Smooth muscle cell (in vitro differentiated cells): Measurements from ENCODE around the gene PRKG1. TPM values are rescaled to one million over a fixed set of nuclear protein-coding genes. Genes with fewer than 3 reads are reported as not detected.

ENCODE experiments used
- DNase-seq: peaks from one replicate; lab custom pipeline; 2025; ENCODE audit not compliant: unreplicated experiment; lab: John Stamatoyannopoulos, UW
- H2AFZ ChIP-seq: fragments of 200-600 bp; sonication (generic); 2 replicates; pipeline ENCODE4 v1.6.0; 2016; ENCODE audit warnings: antibody characterized with exemption, low read depth, mild to moderate bottlenecking
- H3F3A ChIP-seq: fragments of 200-600 bp; sonication (generic); 2 replicates; pipeline ENCODE4 v1.6.0; 2017; ENCODE audit warnings: antibody characterized with exemption, low read depth
- H3K27ac ChIP-seq: fragments of 200-600 bp; sonication (generic); 2 replicates; pipeline ENCODE4 v1.5.1; 2016; ENCODE audit warnings: low read depth, mild to moderate bottlenecking
- H3K27me3 ChIP-seq: fragments of 200-600 bp; sonication (generic); 2 replicates; pipeline ENCODE4 v1.6.1; 2016; ENCODE audit warnings: low read depth, mild to moderate bottlenecking
- H3K36me3 ChIP-seq: fragments of 200-600 bp; sonication (generic); 2 replicates; pipeline ENCODE4 v1.5.1; 2016; ENCODE audit warnings: low read depth
- H3K4me1 ChIP-seq: fragments of 200-600 bp; sonication (generic); 2 replicates; pipeline ENCODE4 v1.5.1; 2016; ENCODE audit warnings: low read depth
- H3K4me2 ChIP-seq: fragments of 200-600 bp; sonication (generic); 2 replicates; pipeline ENCODE4 v1.6.0; 2016; ENCODE audit warnings: mild to moderate bottlenecking
- H3K4me3 ChIP-seq: fragments of 200-600 bp; sonication (generic); 2 replicates; pipeline ENCODE4 v1.5.1; 2016; ENCODE audit warnings: mild to moderate bottlenecking
- H3K79me2 ChIP-seq: fragments of 200-600 bp; sonication (generic); 2 replicates; pipeline ENCODE4 v1.6.0; 2016; ENCODE audit warnings: low read depth, mild to moderate bottlenecking
- H3K9ac ChIP-seq: fragments of 200-600 bp; sonication (generic); 2 replicates; pipeline ENCODE4 v1.6.0; 2016; ENCODE audit warnings: low read depth
- H3K9me3 ChIP-seq: fragments of 200-600 bp; sonication (generic); replicated peaks from 2 replicates; pipeline ENCODE4 v1.5.1; 2016; ENCODE audit warnings: low read depth
- H4K20me1 ChIP-seq: fragments of 200-600 bp; sonication (generic); 2 replicates; pipeline ENCODE4 v1.6.0; 2016; ENCODE audit warnings: low read depth
- CTCF ChIP-seq: fragments of 200-600 bp; sonication (generic); IDR thresholded peaks from 2 replicates; pipeline ENCODE4 v1.5.1; 2017; ENCODE audit warnings: borderline replicate concordance, mild to moderate bottlenecking, antibody characterized with exemption; ENCODE audit not compliant: insufficient read depth, poor library complexity, severe bottlenecking
- WGBS: methylation state at CpG from one replicate; pipeline ENCODE4 v1.1.7; 2016; ENCODE audit warnings: low lambda C conversion rate; 5-methylcytosine and 5-hydroxymethylcytosine counted together
- polyA plus RNA-seq: library from polyadenylated mRNA; unstranded; fragments of >200 nt; fragmentation: Nextera tagmentation; extraction: Ambion mirVana; gene quantifications from 2 replicates; pipeline ENCODE4 v1.2.1, GENCODE V29; 2016
- total RNA-seq: library from RNA; depleted of rRNA; stranded (reverse); fragments of >200 nt; gene quantifications from 2 replicates; pipeline ENCODE4 v1.2.3, GENCODE V29; 2014

The PRKG1 gene
- total and polyA plus RNA-seq, 2 experiments from 2014 or later, result 7.2 to 13.4 TPM

DNA sequence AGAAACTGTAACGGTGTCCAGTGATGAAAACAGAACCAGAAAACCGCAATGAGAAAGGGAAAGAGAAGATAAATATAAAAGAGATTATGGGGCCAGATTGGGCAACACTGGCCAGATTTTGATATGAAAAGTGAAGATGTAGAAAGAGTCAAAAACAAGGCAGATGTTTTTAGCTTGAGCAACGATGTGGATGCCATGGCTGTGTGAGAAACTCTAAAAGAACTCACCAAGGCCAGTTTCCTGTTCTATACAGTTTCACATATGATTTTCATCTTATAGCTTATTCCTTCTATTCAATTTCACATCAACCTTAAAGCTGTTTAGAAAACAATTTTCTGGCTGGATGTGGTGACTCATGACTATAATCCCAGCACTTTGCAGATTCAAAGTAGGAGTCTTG is 588.8 kb downstream of the PRKG1 start:
- Histone ChIP-seq H4K20me1 (no peaks in the 10 kb centered on the region), H3K4me2 (no peak overlapping the region), H3K9ac (no peak overlapping the region), H2AFZ (no peak overlapping the region), H3F3A (no peaks in the 10 kb centered on the region), H3K4me3 (no peak overlapping the region), H3K36me3 (no peaks in the 10 kb centered on the region), H3K27me3 (no peaks in the 10 kb centered on the region), H3K79me2 (no peaks in the 10 kb centered on the region), H3K9me3 (no peaks in the 10 kb centered on the region), H3K27ac (no peak overlapping the region), H3K4me1 (peaks cover 9% of the 10 kb centered on the region)
- no peak for TF ChIP-seq CTCF
- DNase-seq, result no peak
- 97% methylated on average over 3 of the region's 3 CpGs for WGBS

- Histone ChIP-seq H3K79me2 (no peaks in the 10 kb centered on the region), H3K36me3 (no peaks in the 10 kb centered on the region), H3K9me3 (no peaks in the 10 kb centered on the region), H2AFZ (no peak overlapping the region), H3K4me1 (peaks cover 9% of the 10 kb centered on the region), H3K4me3 (no peak overlapping the region), H3K27ac (no peak overlapping the region), H3K27me3 (no peaks in the 10 kb centered on the region), H3K4me2 (no peak overlapping the region), H4K20me1 (no peaks in the 10 kb centered on the region), H3F3A (no peaks in the 10 kb centered on the region), H3K9ac (no peak overlapping the region)
- no peak for DNase-seq
- TF ChIP-seq CTCF, result no peak
These were observed 592.2 kb downstream of the PRKG1 start for GRCh38 chr10:51666456-51666855.

GRCh38 chr10:51667678-51668335 is 593.5 kb downstream of the PRKG1 start:
- no peaks in the 10 kb centered on the region for H3K36me3 ChIP-seq
- H3K27me3 ChIP-seq, result no peaks in the 10 kb centered on the region
- no peak overlapping the region for H3K4me3 ChIP-seq
- DNase-seq, result no peak
- peaks cover 9% of the 10 kb centered on the region for H3K4me1 ChIP-seq
- H3K27ac ChIP-seq, result no peak overlapping the region
- TF ChIP-seq CTCF, result no peak
- H2AFZ ChIP-seq, result no peak overlapping the region
- H3K9ac ChIP-seq, result no peak overlapping the region
- H4K20me1 ChIP-seq, result no peaks in the 10 kb centered on the region
- H3K4me2 ChIP-seq, result no peak overlapping the region
- 9% methylated on average over 1 of the region's 1 CpG for WGBS
- H3K9me3 ChIP-seq, result no peaks in the 10 kb centered on the region
- H3K79me2 ChIP-seq, result no peaks in the 10 kb centered on the region
- H3F3A ChIP-seq, result no peaks in the 10 kb centered on the region

DNA sequence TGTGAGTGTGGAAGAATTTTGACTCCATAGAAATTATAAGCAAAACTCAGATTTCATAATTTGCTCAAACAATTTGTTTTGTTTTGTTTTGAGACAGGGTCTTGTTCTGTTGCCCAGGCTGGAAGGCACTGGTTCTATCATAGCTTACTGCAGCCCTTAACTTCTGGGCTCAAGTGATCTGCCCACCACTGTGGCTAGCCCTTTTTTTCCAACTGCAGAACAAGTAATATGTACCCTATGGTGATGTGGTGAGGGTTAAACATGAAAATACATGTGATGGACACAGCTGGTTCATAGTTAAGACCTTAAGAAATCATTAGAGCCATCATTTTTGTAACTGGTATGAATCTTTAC is 594.0 kb downstream of the PRKG1 start:
- H3K4me3 ChIP-seq, result no peak overlapping the region
- H3K27ac ChIP-seq, result no peak overlapping the region
- peaks cover 9% of the 10 kb centered on the region for H3K4me1 ChIP-seq
- H3F3A ChIP-seq, result no peaks in the 10 kb centered on the region
- no peak overlapping the region for H3K9ac ChIP-seq
- no peaks in the 10 kb centered on the region for H3K9me3 ChIP-seq
- H3K4me2 ChIP-seq, result no peak overlapping the region
- no peaks in the 10 kb centered on the region for H3K36me3 ChIP-seq
- no peak overlapping the region for H2AFZ ChIP-seq
- no peaks in the 10 kb centered on the region for H4K20me1 ChIP-seq
- H3K27me3 ChIP-seq, result no peaks in the 10 kb centered on the region
- no peak for TF ChIP-seq CTCF
- H3K79me2 ChIP-seq, result no peaks in the 10 kb centered on the region
- DNase-seq, result no peak
